ENCODE measurements around the gene PHF21B.
"Not testable (repeated sequence)": the region's sequence is repeated elsewhere in the genome, so short reads cannot be mapped to it uniquely, and the experiment has no call there.

Gene PHF21B

DNA sequence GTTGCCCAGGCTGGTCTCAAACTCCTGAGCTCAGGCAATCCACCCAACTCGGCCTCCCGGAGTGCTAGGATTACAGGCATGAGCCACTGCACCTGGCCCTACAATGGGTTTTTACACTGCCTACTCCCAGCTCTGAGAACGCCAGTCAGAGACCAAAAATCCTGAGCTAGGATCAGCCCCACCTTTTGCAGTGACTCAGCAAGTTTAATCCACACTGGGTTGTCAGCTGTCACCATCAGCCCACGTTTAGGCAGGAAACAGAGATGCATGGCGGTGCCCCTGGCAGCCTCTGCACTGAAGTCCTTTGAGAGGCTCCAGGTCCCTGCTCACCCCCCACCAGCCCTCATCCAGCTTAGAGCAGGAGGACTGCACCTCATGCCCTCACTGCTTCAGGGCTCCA lies 139.8 kb downstream of the PHF21B start:
- peaks cover 0 to 6% (median 0%) of the 10 kb centered on the region in 11 experiments; a peak in 3 of 22 replicates for H3K36me3 ChIP-seq
- H3K9ac ChIP-seq = 0 out of 22 replicates have a peak overlapping the region, but pooled peaks of 1 of the 11 experiments have one; percentile 2
- TF ChIP-seq Cebpa-rat (IDR thresholded peaks at IDR 0.05) = no peak
- no peaks in the 10 kb centered on the region for H4K20me1 ChIP-seq
- H3K27ac ChIP-seq = peak overlapping the region in 4 of 11 experiments; percentile 7 to 48 (median 40); a peak in 6 of 22 replicates
- no peak overlapping the region for H3K4me3 ChIP-seq
- peaks cover 0 to 18% (median 10%) of the 10 kb centered on the region in 10 experiments; a peak in 13 of 20 replicates for H3K4me1 ChIP-seq
- peaks cover 11 to 18% (median 13%) of the 10 kb centered on the region in 11 experiments for H3K9me3 ChIP-seq (replicated peaks in 1 of 11)
- peak overlapping the region in 10 of 11 experiments; percentile 4 to 49 (median 34); a peak in 14 of 22 replicates for H3K4me2 ChIP-seq
- H3K27me3 ChIP-seq = no peaks in the 10 kb centered on the region

- Histone ChIP-seq H3K36me3 (peaks cover 0 to 6% (median 0%) of the 10 kb centered on the region in 11 experiments; a peak in 3 of 22 replicates), H3K4me2 (peak overlapping the region in 3 of 11 experiments; percentile 4 to 46 (median 23); a peak in 2 of 22 replicates), H3K27ac (peak overlapping the region in 2 of 11 experiments; percentile 47 to 48; a peak in 2 of 22 replicates), H3K27me3 (no peaks in the 10 kb centered on the region), H3K9me3 (replicated peaks in 1 of 11) (peaks cover 11 to 18% (median 13%) of the 10 kb centered on the region in 11 experiments), H3K9ac (no peak overlapping the region), H3K4me1 (peaks cover 0 to 18% (median 10%) of the 10 kb centered on the region in 10 experiments; a peak in 13 of 20 replicates), H3K4me3 (no peak overlapping the region), H4K20me1 (no peaks in the 10 kb centered on the region)
- TF ChIP-seq Cebpa-rat (IDR thresholded peaks at IDR 0.05) = no peak
These were observed 140.6 kb downstream of the PHF21B start for GRCh38 chr22:44869196-44869595.

- Histone ChIP-seq H3K36me3 (no peaks in the 10 kb centered on the region), H3K4me1 (peaks cover 0 to 18% (median 10%) of the 10 kb centered on the region in 10 experiments; a peak in 13 of 20 replicates), H4K20me1 (no peaks in the 10 kb centered on the region), H3K9ac (no peak overlapping the region), H3K4me3 (no peak overlapping the region), H3K27ac (no peak overlapping the region), H3K9me3 (replicated peaks in 1 of 11) (no peaks in the 10 kb centered on the region; a peak in 1 of 22 replicates), H3K27me3 (no peaks in the 10 kb centered on the region), H3K4me2 (no peak overlapping the region)
- no peak for TF ChIP-seq Cebpa-rat (IDR thresholded peaks at IDR 0.05)
These were observed 144.4 kb downstream of the PHF21B start for GRCh38 chr22:44865193-44866057.

- Histone ChIP-seq H4K20me1 (no peaks in the 10 kb centered on the region), H3K4me3 (no peak overlapping the region), H3K9me3 (replicated peaks in 1 of 11) (no peaks in the 10 kb centered on the region; a peak in 1 of 22 replicates), H3K27me3 (no peaks in the 10 kb centered on the region), H3K36me3 (no peaks in the 10 kb centered on the region), H3K4me1 (no peaks in the 10 kb centered on the region), H3K9ac (no peak overlapping the region), H3K27ac (no peak overlapping the region), H3K4me2 (no peak overlapping the region)
- no peak for TF ChIP-seq Cebpa-rat (IDR thresholded peaks at IDR 0.05)
These were observed 146.6 kb downstream of the PHF21B start for GRCh38 chr22:44862981-44863860.

GRCh38 chr22:44862281-44862680 lies 147.5 kb downstream of the PHF21B start:
- H3K36me3 ChIP-seq = no peaks in the 10 kb centered on the region
- no peak overlapping the region for H3K4me3 ChIP-seq
- no peak overlapping the region for H3K4me2 ChIP-seq
- H4K20me1 ChIP-seq = no peaks in the 10 kb centered on the region
- no peaks in the 10 kb centered on the region for H3K4me1 ChIP-seq
- H3K27me3 ChIP-seq = no peaks in the 10 kb centered on the region
- TF ChIP-seq Cebpa-rat (IDR thresholded peaks at IDR 0.05) = no peak
- no peak overlapping the region for H3K27ac ChIP-seq
- no peak overlapping the region for H3K9ac ChIP-seq
- no peaks in the 10 kb centered on the region; a peak in 1 of 22 replicates for H3K9me3 ChIP-seq (replicated peaks in 1 of 11)

- Histone ChIP-seq H3K4me1 (no peaks in the 10 kb centered on the region), H3K27ac (no peak overlapping the region), H3K9me3 (replicated peaks in 1 of 11) (no peaks in the 10 kb centered on the region; a peak in 1 of 22 replicates), H3K36me3 (no peaks in the 10 kb centered on the region), H4K20me1 (no peaks in the 10 kb centered on the region), H3K4me3 (no peak overlapping the region), H3K27me3 (no peaks in the 10 kb centered on the region), H3K4me2 (no peak overlapping the region), H3K9ac (no peak overlapping the region)
- TF ChIP-seq Cebpa-rat (IDR thresholded peaks at IDR 0.05) = no peak
These were observed 148.6 kb downstream of the PHF21B start for GRCh38 chr22:44861245-44861644.

DNA sequence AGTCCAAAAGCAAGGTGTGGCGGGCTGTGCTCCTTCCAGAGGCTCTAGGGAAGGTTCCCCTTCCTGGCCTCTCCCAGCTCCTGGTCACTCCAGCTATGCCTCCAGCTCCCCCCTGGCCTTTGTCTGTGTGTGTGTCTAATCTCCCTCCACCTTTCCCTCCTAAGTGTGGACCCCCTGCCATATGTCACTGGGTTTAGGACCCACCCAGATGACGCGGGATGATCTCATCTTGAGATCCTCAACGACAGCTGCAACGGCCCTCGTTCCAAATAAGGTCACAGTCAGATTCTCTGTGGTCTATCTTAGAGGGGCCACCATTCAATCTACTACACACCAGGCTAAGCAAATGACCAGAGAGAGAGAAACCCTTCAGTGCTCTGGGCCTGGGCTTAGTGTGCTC lies 149.5 kb downstream of the PHF21B start:
- no peak overlapping the region for H3K27ac ChIP-seq
- no peak overlapping the region for H3K4me3 ChIP-seq
- no peaks in the 10 kb centered on the region for H3K27me3 ChIP-seq
- no peaks in the 10 kb centered on the region for H4K20me1 ChIP-seq
- H3K9me3 ChIP-seq (replicated peaks in 1 of 11) = no peaks in the 10 kb centered on the region; a peak in 1 of 22 replicates
- H3K4me1 ChIP-seq = no peaks in the 10 kb centered on the region
- no peak for TF ChIP-seq Cebpa-rat (IDR thresholded peaks at IDR 0.05)
- H3K9ac ChIP-seq = no peak overlapping the region
- no peak overlapping the region for H3K4me2 ChIP-seq
- H3K36me3 ChIP-seq = no peaks in the 10 kb centered on the region

DNA sequence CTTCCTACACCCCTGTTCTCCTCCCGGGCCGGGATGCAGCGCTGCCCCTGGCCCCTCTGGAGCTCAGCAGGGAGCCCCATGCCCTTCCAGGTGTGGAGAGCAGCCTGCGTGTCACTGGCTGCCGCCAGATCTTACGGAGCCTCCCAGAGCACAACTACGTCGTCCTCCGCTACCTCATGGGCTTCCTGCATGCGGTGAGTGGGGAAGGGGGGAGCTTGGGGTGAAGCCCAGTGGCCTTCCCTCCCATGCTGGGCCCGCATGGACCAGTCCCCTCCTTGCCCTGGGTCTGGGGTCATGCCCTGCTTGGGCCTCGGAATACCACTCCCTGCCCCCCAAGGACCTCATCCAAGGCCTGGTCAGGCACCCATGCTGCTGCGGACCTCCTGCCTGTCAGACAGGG lies 150.2 kb downstream of the PHF21B start:
- TF ChIP-seq Cebpa-rat (IDR thresholded peaks at IDR 0.05) = no peak
- Histone ChIP-seq H3K4me1 (no peaks in the 10 kb centered on the region), H3K4me2 (no peak overlapping the region), H3K36me3 (no peaks in the 10 kb centered on the region), H3K27ac (no peak overlapping the region), H3K9ac (no peak overlapping the region), H3K27me3 (no peaks in the 10 kb centered on the region), H4K20me1 (no peaks in the 10 kb centered on the region), H3K4me3 (no peak overlapping the region), H3K9me3 (replicated peaks in 1 of 11) (no peaks in the 10 kb centered on the region; a peak in 1 of 22 replicates)

DNA sequence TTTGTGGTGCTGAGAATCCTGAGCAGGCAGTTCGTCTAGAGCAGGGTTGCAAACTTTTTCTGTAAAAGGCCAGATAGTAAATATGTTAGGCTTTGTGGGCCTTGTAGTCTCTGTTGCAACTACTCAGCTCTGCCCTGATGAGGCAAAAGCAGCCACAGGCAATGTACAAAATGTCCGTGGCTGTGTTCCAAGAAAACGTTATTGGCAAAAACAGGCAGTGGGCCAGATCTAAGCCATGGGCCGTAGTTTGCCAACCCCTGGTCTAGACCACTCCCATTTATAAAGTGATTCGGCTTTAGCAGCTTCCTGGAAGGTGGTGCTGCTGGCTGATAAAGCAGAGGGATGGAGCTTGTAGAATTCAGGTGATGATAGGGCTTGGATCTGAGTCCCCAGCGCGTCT lies 151.0 kb downstream of the PHF21B start:
- not testable (repeated sequence) for H3K36me3 ChIP-seq; H3K4me3 ChIP-seq; H3K27ac ChIP-seq; H4K20me1 ChIP-seq; H3K4me1 ChIP-seq; H3K4me2 ChIP-seq; H3K27me3 ChIP-seq; H3K9me3 ChIP-seq (replicated peaks in 1 of 11); H3K9ac ChIP-seq
